Vagina (tissue), 2 donors: ENCODE measurements around the gene TMEM129. TPM values are rescaled to one million over a fixed set of nuclear protein-coding genes. Genes with fewer than 3 reads are reported as not detected.

Experiments used
- DNase-seq, 2 donors: peaks; one replicate each; pipeline ENCODE4 v3.0.0-alpha.2; 2017; ENCODE audit errors: extremely low spot score in 2 of 2
- H3K27ac ChIP-seq: fragments of 200-600 bp; sonication (generic); one replicate; pipeline ENCODE4 v1.5.1; 2019
- H3K27me3 ChIP-seq: fragments of 200-600 bp; sonication (generic); one replicate; pipeline ENCODE4 v1.5.1; 2019
- H3K36me3 ChIP-seq, 2 donors: fragments of 200-600 bp; sonication (generic); one replicate each; pipeline ENCODE4 v1.5.1; 2017 to 2019
- H3K4me1 ChIP-seq: fragments of 200-600 bp; sonication (generic); one replicate; pipeline ENCODE4 v1.5.1; 2019
- H3K4me3 ChIP-seq, 2 donors: fragments of 200-600 bp; sonication (generic); 1 replicate in 1 of 2; 2 replicates in 1 of 2; pipeline ENCODE4 v1.5.1; 2016 to 2019
- H3K9me3 ChIP-seq: fragments of 200-600 bp; sonication (generic); one replicate; pipeline ENCODE4 v1.5.1; 2019
- CTCF ChIP-seq, 3 experiments: fragments of 450-650 bp in 2 of 3; fragments of 200-600 bp in 1 of 3; sonication (generic) in 1 of 3; IDR thresholded peaks; one replicate each; pipeline ENCODE4 v1.5.1; 2017 to 2019; ENCODE audit warnings: antibody characterized with exemption in 3 of 3, mild to moderate bottlenecking in 2 of 3, moderate library complexity in 2 of 3
- POLR2A ChIP-seq, 2 donors: fragments of 450-650 bp; IDR thresholded peaks; one replicate each; pipeline ENCODE4 v1.6.1; 2017; ENCODE audit warnings: antibody characterized with exemption in 2 of 2, mild to moderate bottlenecking in 2 of 2, moderate library complexity in 2 of 2
- POLR2AphosphoS5 ChIP-seq, 2 donors: sonication (generic); formaldehyde crosslinking; IDR thresholded peaks; one replicate each; pipeline ENCODE4 v1.9.0; 2017; ENCODE audit warnings: antibody characterized with exemption in 2 of 2, mild to moderate bottlenecking in 2 of 2, low read depth in 1 of 2; ENCODE audit not compliant: insufficient read depth in 1 of 2
- intact Hi-C: fragments of 100-400 bp; cut with DNase I; formaldehyde crosslinking; loops from one replicate; pipeline ENCODE4 v1.15.1; 2023
- total RNA-seq: library from RNA; depleted of rRNA; stranded (reverse); fragments of >200 nt; gene quantifications from one replicate; pipeline ENCODE4 v1.2.3, GENCODE V29; 2016

TMEM129 gene
- total RNA-seq, 1 donor from 2014 or later: 50.6 TPM

GRCh38 chr4:1722551-1723118 lies 1.5 kb upstream of the TMEM129 start:
- H3K27me3 ChIP-seq: no peaks in the 10 kb centered on the region
- no peak overlapping the region for H3K4me3 ChIP-seq
- H3K36me3 ChIP-seq: peaks cover 0 to 8% of the 10 kb centered on the region in 2 donors
- DNase-seq: no peak
- H3K9me3 ChIP-seq: no peaks in the 10 kb centered on the region
- H3K4me1 ChIP-seq: peaks cover 38% of the 10 kb centered on the region
- H3K27ac ChIP-seq: peak overlapping the region; percentile 61
- TF ChIP-seq POLR2AphosphoS5 (IDR thresholded peaks at IDR 0.05; ENCODE audit: insufficient read depth in 1 of 2, low read depth in 1 of 2) (no peak), CTCF (IDR thresholded peaks at IDR 0.05) (no peak), POLR2A (IDR thresholded peaks at IDR 0.05) (no peak)
- intact Hi-C loops: no loop called here

GRCh38 chr4:1721666-1722550 lies 785 bp upstream of the TMEM129 start:
- peaks cover 30% of the 10 kb centered on the region for H3K4me1 ChIP-seq
- intact Hi-C loops: no loop called here
- DNase-seq: no peak

DNA sequence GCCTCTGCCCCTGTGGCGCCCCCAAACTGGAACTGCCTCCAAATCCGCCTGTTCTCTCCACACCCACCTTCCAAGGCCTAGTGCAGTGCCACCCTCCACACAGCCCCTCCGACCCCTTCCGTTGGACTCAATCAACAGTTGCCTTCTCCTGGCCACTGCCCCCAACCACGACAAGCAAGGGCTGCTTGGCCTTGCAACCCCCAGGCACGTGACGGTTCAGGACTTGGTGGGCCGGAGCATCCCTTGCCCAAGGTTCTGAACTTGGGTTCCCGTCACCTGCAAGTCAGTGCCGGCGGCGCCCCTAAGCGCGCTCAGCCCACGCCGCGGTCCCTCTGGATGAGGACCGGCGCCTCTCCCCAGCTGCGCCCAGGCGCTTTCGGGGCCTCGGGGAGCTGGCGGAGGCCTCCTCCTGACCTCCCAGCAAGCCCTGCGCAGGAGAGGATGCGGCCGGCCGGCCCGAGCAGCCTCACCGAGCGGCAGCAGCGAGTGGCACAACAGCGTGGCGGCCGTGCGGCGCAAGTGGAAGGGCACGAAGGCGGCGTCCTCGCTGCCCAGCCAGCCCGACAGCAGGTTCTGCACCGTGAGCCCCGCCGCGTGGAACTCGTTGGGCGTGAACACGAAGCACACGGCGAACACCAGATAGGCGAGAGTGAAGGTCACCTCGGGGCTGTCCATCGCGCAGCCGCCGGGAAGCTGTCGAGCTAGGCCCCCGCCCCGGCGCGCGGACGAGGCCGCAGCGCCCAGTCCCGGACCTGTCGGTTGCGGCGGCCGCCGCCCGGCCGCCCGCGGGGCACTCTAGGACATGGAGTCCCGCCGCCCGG lies 750 bp downstream of the TMEM129 start:
- H3K27me3 ChIP-seq: no peaks in the 10 kb centered on the region
- H3K4me1 ChIP-seq: peaks cover 41% of the 10 kb centered on the region
- peaks cover 0 to 12% of the 10 kb centered on the region in 2 donors for H3K36me3 ChIP-seq
- intact Hi-C loops: no loop called here
- no peaks in the 10 kb centered on the region for H3K9me3 ChIP-seq
- DNase-seq: no peak
- peak overlapping the region; percentile 79 for H3K27ac ChIP-seq
- TF ChIP-seq POLR2A (IDR thresholded peaks at IDR 0.05): no peak
- no peak for TF ChIP-seq CTCF (IDR thresholded peaks at IDR 0.05)
- TF ChIP-seq POLR2AphosphoS5 (IDR thresholded peaks at IDR 0.05; ENCODE audit: insufficient read depth in 1 of 2, low read depth in 1 of 2): peak in 1 of 2 donors; percentile 50
- peak overlapping the region; percentile 54 to 60 for H3K4me3 ChIP-seq

More at GRCh38 chr4:1721666-1722550, 785 bp upstream of the TMEM129 start:
- H3K9me3 ChIP-seq: no peaks in the 10 kb centered on the region
- peak overlapping the region; percentile 61 for H3K27ac ChIP-seq
- no peaks in the 10 kb centered on the region for H3K27me3 ChIP-seq
- H3K4me3 ChIP-seq: peak overlapping the region; percentile 54 to 60
- no peak for TF ChIP-seq POLR2AphosphoS5 (IDR thresholded peaks at IDR 0.05; ENCODE audit: insufficient read depth in 1 of 2, low read depth in 1 of 2)
- TF ChIP-seq CTCF (IDR thresholded peaks at IDR 0.05): no peak
- no peak for TF ChIP-seq POLR2A (IDR thresholded peaks at IDR 0.05)
- H3K36me3 ChIP-seq: peaks cover 0 to 12% of the 10 kb centered on the region in 2 donors

DNA sequence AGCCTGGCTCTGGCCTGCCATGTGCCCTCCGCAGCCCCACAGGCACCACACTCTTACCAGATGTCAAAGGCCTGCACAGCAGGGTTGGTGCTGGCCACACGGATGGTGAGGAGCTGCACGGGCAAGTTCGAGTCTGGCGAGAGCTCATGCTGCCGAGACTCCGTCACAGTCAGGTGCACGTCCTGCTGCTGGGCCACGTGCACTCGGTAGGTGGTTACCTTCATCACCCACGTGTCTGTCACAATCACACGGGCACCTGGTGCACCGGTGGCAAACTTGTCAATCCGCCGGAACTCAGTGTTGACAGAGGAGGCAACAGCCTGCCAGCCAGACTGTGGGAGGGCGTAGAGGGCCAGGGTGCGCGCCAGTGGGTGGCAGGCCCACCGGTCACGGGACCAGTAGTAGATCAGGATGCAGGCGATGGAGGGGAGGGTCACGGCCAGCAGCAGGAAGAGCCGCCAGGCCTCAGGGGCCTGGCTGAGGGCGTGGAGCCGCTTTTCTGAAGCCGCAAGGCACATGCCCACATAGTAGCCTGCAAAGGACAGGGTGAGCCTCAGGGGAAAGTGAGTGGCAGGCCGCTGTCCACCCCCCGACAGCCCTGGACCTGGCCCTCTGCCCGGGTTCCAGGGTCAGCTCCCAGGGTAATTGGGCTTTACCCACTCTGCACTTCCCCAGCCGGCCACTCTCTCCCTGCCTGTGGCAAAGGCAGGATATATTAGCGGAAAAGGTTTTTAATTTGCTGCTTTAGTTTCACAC lies 2.9 kb downstream of the TMEM129 start:
- Histone ChIP-seq H3K4me3 (no peak overlapping the region), H3K9me3 (no peaks in the 10 kb centered on the region), H3K4me1 (peaks cover 58% of the 10 kb centered on the region), H3K36me3 (peaks cover 0 to 12% of the 10 kb centered on the region in 2 donors), H3K27ac (no peak overlapping the region), H3K27me3 (no peaks in the 10 kb centered on the region)
- intact Hi-C loops: no loop called here
- no peak for DNase-seq
- TF ChIP-seq CTCF (IDR thresholded peaks at IDR 0.05): no peak
- TF ChIP-seq POLR2A (IDR thresholded peaks at IDR 0.05): no peak
- TF ChIP-seq POLR2AphosphoS5 (IDR thresholded peaks at IDR 0.05; ENCODE audit: insufficient read depth in 1 of 2, low read depth in 1 of 2): no peak
